ENCODE results near the gene KRTAP4-7. TPM values are rescaled to one million over a fixed set of nuclear protein-coding genes. Genes with fewer than 3 reads are reported as not detected.

Gene KRTAP4-7
- total RNA-seq, 1 experiment from 2014 or later: not detected

DNA sequence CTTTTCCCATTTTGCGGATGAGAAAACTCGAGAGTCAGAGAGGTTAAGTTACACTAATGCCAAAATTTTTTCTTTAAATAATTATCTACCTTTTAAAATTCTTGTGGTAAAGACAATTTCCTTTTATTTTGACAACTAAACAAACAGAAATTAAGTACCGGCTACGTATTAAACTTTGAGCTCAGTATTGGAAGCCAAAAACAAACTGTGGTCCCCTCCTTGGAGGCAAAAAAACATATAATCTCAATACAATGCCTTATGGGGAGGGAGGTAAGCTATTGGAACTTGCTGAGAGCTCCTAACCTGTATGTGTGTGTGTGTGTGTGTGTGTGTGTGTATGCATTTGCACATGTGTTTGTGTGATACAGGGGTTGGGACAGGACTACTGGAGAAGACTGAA is 20.5 kb upstream of the KRTAP4-7 start:
- H3K27ac ChIP-seq (ENCODE audit: low read depth, low read length): 0 out of 2 replicates have a peak overlapping the region, but pooled peaks have one; percentile 9
- no peaks in the 10 kb centered on the region for H3K27me3 ChIP-seq (ENCODE audit: insufficient read depth, low read length)
- no peaks in the 10 kb centered on the region for H3K9me2 ChIP-seq (ENCODE audit: insufficient read depth)
- DNase-seq (ENCODE audit: low read depth, low spot score) (no peak), ATAC-seq (no peak)
- H4K20me1 ChIP-seq (ENCODE audit: insufficient read depth): no peaks in the 10 kb centered on the region
- H3K9me3 ChIP-seq (ENCODE audit: control insufficient read depth in 1 of 2, insufficient read depth in 1 of 2, low read depth in 1 of 2, low read length in 2 of 2): no peaks in the 10 kb centered on the region; a peak in 1 of 4 replicates
- H3K4me3 ChIP-seq (replicated peaks in 1 of 2; ENCODE audit: low read depth in 1 of 2, low read length in 2 of 2): no peak overlapping the region
- intact Hi-C loops (cut with micrococcal nuclease): no loop called here
- H3K79me2 ChIP-seq (ENCODE audit: insufficient read depth, low read length): no peaks in the 10 kb centered on the region
- BruUV-seq (replicated peaks): no TSS peak
- H2AFZ ChIP-seq (ENCODE audit: low read depth, low read length, poor library complexity, severe bottlenecking): no peak overlapping the region
- no peak overlapping the region for H3K4me2 ChIP-seq (ENCODE audit: low read length)
- TF ChIP-seq, protein P1, sequence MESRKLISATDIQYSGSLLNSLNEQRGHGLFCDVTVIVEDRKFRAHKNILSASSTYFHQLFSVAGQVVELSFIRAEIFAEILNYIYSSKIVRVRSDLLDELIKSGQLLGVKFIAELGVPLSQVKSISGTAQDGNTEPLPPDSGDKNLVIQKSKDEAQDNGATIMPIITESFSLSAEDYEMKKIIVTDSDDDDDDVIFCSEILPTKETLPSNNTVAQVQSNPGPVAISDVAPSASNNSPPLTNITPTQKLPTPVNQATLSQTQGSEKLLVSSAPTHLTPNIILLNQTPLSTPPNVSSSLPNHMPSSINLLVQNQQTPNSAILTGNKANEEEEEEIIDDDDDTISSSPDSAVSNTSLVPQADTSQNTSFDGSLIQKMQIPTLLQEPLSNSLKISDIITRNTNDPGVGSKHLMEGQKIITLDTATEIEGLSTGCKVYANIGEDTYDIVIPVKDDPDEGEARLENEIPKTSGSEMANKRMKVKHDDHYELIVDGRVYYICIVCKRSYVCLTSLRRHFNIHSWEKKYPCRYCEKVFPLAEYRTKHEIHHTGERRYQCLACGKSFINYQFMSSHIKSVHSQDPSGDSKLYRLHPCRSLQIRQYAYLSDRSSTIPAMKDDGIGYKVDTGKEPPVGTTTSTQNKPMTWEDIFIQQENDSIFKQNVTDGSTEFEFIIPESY (IDR thresholded peaks at IDR 0.05; ENCODE audit: extremely low read depth, insufficient replicate concordance, low read length): no peak
- no peak for TF ChIP-seq YY1 (IDR thresholded peaks at IDR 0.05; ENCODE audit: extremely low read depth, insufficient replicate concordance, low read depth, low read length)
- TF ChIP-seq CEBPB (IDR thresholded peaks at IDR 0.05; ENCODE audit: low read depth): no peak
- TF ChIP-seq ZNF274 (IDR thresholded peaks at IDR 0.05; ENCODE audit: low read depth, low read length): no peak
- TF ChIP-seq, protein P2, sequence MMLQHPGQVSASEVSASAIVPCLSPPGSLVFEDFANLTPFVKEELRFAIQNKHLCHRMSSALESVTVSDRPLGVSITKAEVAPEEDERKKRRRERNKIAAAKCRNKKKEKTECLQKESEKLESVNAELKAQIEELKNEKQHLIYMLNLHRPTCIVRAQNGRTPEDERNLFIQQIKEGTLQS (IDR thresholded peaks at IDR 0.05): no peak
- TF ChIP-seq ZFX (IDR thresholded peaks at IDR 0.05): no peak
- POLR2A ChIA-PET: no interaction called here
- H3K4me1 ChIP-seq (ENCODE audit: control insufficient read depth in 1 of 2, insufficient read depth in 2 of 2, low read length in 2 of 2): peaks cover 47 to 88% of the 10 kb centered on the region in 2 experiments
- peaks cover 0 to 12% of the 10 kb centered on the region in 2 experiments; a peak in 1 of 4 replicates for H3K36me3 ChIP-seq (ENCODE audit: control insufficient read depth in 1 of 2, insufficient read depth in 2 of 2, low read length in 2 of 2)
- H3K9ac ChIP-seq (ENCODE audit: low read length): 0 out of 2 replicates have a peak overlapping the region, but pooled peaks have one; percentile 2
- RAD21 ChIA-PET (ENCODE audit: low non-redundant PET in 1 of 2, low total read pairs in 2 of 2, uncharacterized antibody in 2 of 2, unreplicated experiment in 2 of 2): no interaction called here
- CTCF ChIA-PET: no interaction called here

- TF ChIP-seq SP1 (IDR thresholded peaks at IDR 0.05; ENCODE audit: low read depth) (no peak), POLR2AphosphoS5 (IDR thresholded peaks at IDR 0.05; ENCODE audit: low read depth, low read length) (no peak), SRF (IDR thresholded peaks at IDR 0.05; ENCODE audit: low read depth) (no peak), CBX3 (IDR thresholded peaks at IDR 0.05; ENCODE audit: low read depth) (no peak), EZH2 (IDR thresholded peaks at IDR 0.05) (no peak), JUND (IDR thresholded peaks at IDR 0.05) (no peak)
- TF ChIP-seq, protein P2 (IDR thresholded peaks at IDR 0.05): no peak
- Histone ChIP-seq H3K4me3 (replicated peaks in 1 of 2; ENCODE audit: low read depth in 1 of 2, low read length in 2 of 2) (no peak overlapping the region), H3K36me3 (ENCODE audit: control insufficient read depth in 1 of 2, insufficient read depth in 2 of 2, low read length in 2 of 2) (peaks cover 0 to 15% of the 10 kb centered on the region in 2 experiments; a peak in 1 of 4 replicates), H3K9me3 (ENCODE audit: control insufficient read depth in 1 of 2, insufficient read depth in 1 of 2, low read depth in 1 of 2, low read length in 2 of 2) (no peaks in the 10 kb centered on the region; a peak in 1 of 4 replicates), H2AFZ (ENCODE audit: low read depth, low read length, poor library complexity, severe bottlenecking) (no peak overlapping the region), H3K27ac (ENCODE audit: low read depth, low read length) (no peak overlapping the region), H3K27me3 (ENCODE audit: insufficient read depth, low read length) (no peaks in the 10 kb centered on the region), H3K4me2 (ENCODE audit: low read length) (no peak overlapping the region), H3K9me2 (ENCODE audit: insufficient read depth) (no peaks in the 10 kb centered on the region), H3K79me2 (ENCODE audit: insufficient read depth, low read length) (no peaks in the 10 kb centered on the region), H3K4me1 (ENCODE audit: control insufficient read depth in 1 of 2, insufficient read depth in 2 of 2, low read length in 2 of 2) (peaks cover 39 to 85% of the 10 kb centered on the region in 2 experiments), H4K20me1 (ENCODE audit: insufficient read depth) (no peaks in the 10 kb centered on the region), H3K9ac (ENCODE audit: low read length) (0 out of 2 replicates have a peak overlapping the region, but pooled peaks have one; percentile 2)
- intact Hi-C loops (cut with micrococcal nuclease): no loop called here
- no TSS peak for BruUV-seq (replicated peaks)
- POLR2A ChIA-PET: no interaction called here
- DNase-seq (ENCODE audit: low read depth, low spot score): no peak
- ATAC-seq: no peak
- CTCF ChIA-PET: no interaction called here
- RAD21 ChIA-PET (ENCODE audit: low non-redundant PET in 1 of 2, low total read pairs in 2 of 2, uncharacterized antibody in 2 of 2, unreplicated experiment in 2 of 2): no interaction called here
Observed at GRCh38 chr17:41064301-41064700, 19.6 kb upstream of the KRTAP4-7 start.

Data from HCT116 (cell line).